Measurements from ENCODE around the gene TES.

Gene TES

GRCh38 chr7:116206141-116206540 is 4.2 kb upstream of the TES start:
- DNase-seq (ENCODE audit: low read depth, low spot score): no peak
- Histone ChIP-seq H3K4me3 (ENCODE audit: insufficient read length, low read depth) (no peak overlapping the region), H3K36me3 (ENCODE audit: insufficient read depth, insufficient read length, low read length) (no peaks in the 10 kb centered on the region), H3K4me1 (ENCODE audit: insufficient read depth, insufficient read length) (no peaks in the 10 kb centered on the region), H3K9ac (ENCODE audit: insufficient read length, low read depth) (no peak overlapping the region), H3K9me3 (ENCODE audit: insufficient read depth, low read length) (no peaks in the 10 kb centered on the region), H3K27me3 (ENCODE audit: insufficient read depth, insufficient read length) (no peaks in the 10 kb centered on the region)
- TF ChIP-seq SUZ12 (IDR thresholded peaks at IDR 0.05; ENCODE audit: extremely low read depth, insufficient read depth, insufficient read length) (no peak), ZNF274 (IDR thresholded peaks at IDR 0.05; ENCODE audit: low read depth, low read length) (no peak), YY1 (IDR thresholded peaks at IDR 0.05; ENCODE audit: insufficient read depth, insufficient read length) (no peak)

GRCh38 chr7:116208919-116209318 is 1.4 kb upstream of the TES start:
- H3K27me3 ChIP-seq (ENCODE audit: insufficient read depth, insufficient read length): no peaks in the 10 kb centered on the region
- TF ChIP-seq YY1 (IDR thresholded peaks at IDR 0.05; ENCODE audit: insufficient read depth, insufficient read length) (no peak), SUZ12 (IDR thresholded peaks at IDR 0.05; ENCODE audit: extremely low read depth, insufficient read depth, insufficient read length) (no peak), ZNF274 (IDR thresholded peaks at IDR 0.05; ENCODE audit: low read depth, low read length) (no peak)

GRCh38 chr7:116209561-116210070 is 723 bp upstream of the TES start:
- Histone ChIP-seq H3K36me3 (ENCODE audit: insufficient read depth, insufficient read length, low read length) (no peaks in the 10 kb centered on the region), H3K4me3 (ENCODE audit: insufficient read length, low read depth) (no peak overlapping the region), H3K4me1 (ENCODE audit: insufficient read depth, insufficient read length) (no peaks in the 10 kb centered on the region), H3K9me3 (ENCODE audit: insufficient read depth, low read length) (no peaks in the 10 kb centered on the region), H3K9ac (ENCODE audit: insufficient read length, low read depth) (no peak overlapping the region), H3K27me3 (ENCODE audit: insufficient read depth, insufficient read length) (no peaks in the 10 kb centered on the region)
- TF ChIP-seq YY1 (IDR thresholded peaks at IDR 0.05; ENCODE audit: insufficient read depth, insufficient read length): no peak
- TF ChIP-seq ZNF274 (IDR thresholded peaks at IDR 0.05; ENCODE audit: low read depth, low read length): no peak
- no peak for TF ChIP-seq SUZ12 (IDR thresholded peaks at IDR 0.05; ENCODE audit: extremely low read depth, insufficient read depth, insufficient read length)
- no peak for DNase-seq (ENCODE audit: low read depth, low spot score)

More at GRCh38 chr7:116208919-116209318, 1.4 kb upstream of the TES start:
- Histone ChIP-seq H3K4me3 (ENCODE audit: insufficient read length, low read depth) (no peak overlapping the region), H3K4me1 (ENCODE audit: insufficient read depth, insufficient read length) (no peaks in the 10 kb centered on the region), H3K9ac (ENCODE audit: insufficient read length, low read depth) (no peak overlapping the region), H3K36me3 (ENCODE audit: insufficient read depth, insufficient read length, low read length) (no peaks in the 10 kb centered on the region), H3K9me3 (ENCODE audit: insufficient read depth, low read length) (no peaks in the 10 kb centered on the region)
- DNase-seq (ENCODE audit: low read depth, low spot score): no peak

GRCh38 chr7:116211006-116211912 is 920 bp downstream of the TES start:
- H3K9me3 ChIP-seq (ENCODE audit: insufficient read depth, low read length): no peaks in the 10 kb centered on the region
- DNase-seq (ENCODE audit: low read depth, low spot score): peak; percentile 36
- H3K4me1 ChIP-seq (ENCODE audit: insufficient read depth, insufficient read length): no peaks in the 10 kb centered on the region
- peak overlapping the region; percentile 76 for H3K9ac ChIP-seq (ENCODE audit: insufficient read length, low read depth)
- TF ChIP-seq YY1 (IDR thresholded peaks at IDR 0.05; ENCODE audit: insufficient read depth, insufficient read length) (no peak), ZNF274 (IDR thresholded peaks at IDR 0.05; ENCODE audit: low read depth, low read length) (no peak), SUZ12 (IDR thresholded peaks at IDR 0.05; ENCODE audit: extremely low read depth, insufficient read depth, insufficient read length) (no peak)
- no peaks in the 10 kb centered on the region for H3K36me3 ChIP-seq (ENCODE audit: insufficient read depth, insufficient read length, low read length)
- peak overlapping the region; percentile 75 for H3K4me3 ChIP-seq (ENCODE audit: insufficient read length, low read depth)
- H3K27me3 ChIP-seq (ENCODE audit: insufficient read depth, insufficient read length): no peaks in the 10 kb centered on the region

- H3K36me3 ChIP-seq (ENCODE audit: insufficient read depth, insufficient read length, low read length): no peaks in the 10 kb centered on the region
- H3K9me3 ChIP-seq (ENCODE audit: insufficient read depth, low read length): no peaks in the 10 kb centered on the region
- no peaks in the 10 kb centered on the region for H3K27me3 ChIP-seq (ENCODE audit: insufficient read depth, insufficient read length)
- no peaks in the 10 kb centered on the region for H3K4me1 ChIP-seq (ENCODE audit: insufficient read depth, insufficient read length)
- H3K4me3 ChIP-seq (ENCODE audit: insufficient read length, low read depth): no peak overlapping the region
- no peak for DNase-seq (ENCODE audit: low read depth, low spot score)
- TF ChIP-seq YY1 (IDR thresholded peaks at IDR 0.05; ENCODE audit: insufficient read depth, insufficient read length): no peak
- no peak for TF ChIP-seq ZNF274 (IDR thresholded peaks at IDR 0.05; ENCODE audit: low read depth, low read length)
- no peak for TF ChIP-seq SUZ12 (IDR thresholded peaks at IDR 0.05; ENCODE audit: extremely low read depth, insufficient read depth, insufficient read length)
- H3K9ac ChIP-seq (ENCODE audit: insufficient read length, low read depth): peak overlapping the region; percentile 8
These were observed 1.7 kb downstream of the TES start for GRCh38 chr7:116211913-116212596.

- H3K4me3 ChIP-seq (ENCODE audit: insufficient read length, low read depth): no peak overlapping the region
- H3K27me3 ChIP-seq (ENCODE audit: insufficient read depth, insufficient read length): no peaks in the 10 kb centered on the region
- no peaks in the 10 kb centered on the region for H3K4me1 ChIP-seq (ENCODE audit: insufficient read depth, insufficient read length)
- DNase-seq (ENCODE audit: low read depth, low spot score): no peak
- TF ChIP-seq ZNF274 (IDR thresholded peaks at IDR 0.05; ENCODE audit: low read depth, low read length) (no peak), YY1 (IDR thresholded peaks at IDR 0.05; ENCODE audit: insufficient read depth, insufficient read length) (no peak), SUZ12 (IDR thresholded peaks at IDR 0.05; ENCODE audit: extremely low read depth, insufficient read depth, insufficient read length) (no peak)
- no peaks in the 10 kb centered on the region for H3K9me3 ChIP-seq (ENCODE audit: insufficient read depth, low read length)
- H3K9ac ChIP-seq (ENCODE audit: insufficient read length, low read depth): no peak overlapping the region
- H3K36me3 ChIP-seq (ENCODE audit: insufficient read depth, insufficient read length, low read length): no peaks in the 10 kb centered on the region
These were observed 2.5 kb downstream of the TES start for GRCh38 chr7:116212869-116213268.

All from NT2/D1 (cell line).